GM12878 (cell line): ENCODE data around the gene SOX11. TPM values are rescaled to one million over a fixed set of nuclear protein-coding genes. Genes with fewer than 3 reads are reported as not detected.

Experiments
- ATAC-seq: fragments of 200-7000 bp; cut with Tn5 transposase; 3 replicates; pipeline ENCODE4 v1.9.1; 2020; ENCODE audit warnings: mild to moderate bottlenecking, moderate library complexity
- BruUV-seq: library from RNA; stranded (reverse); fragments of 400-500 nt; replicated peaks from 2 replicates; lab custom pipeline; 2021; lab: Mats Ljungman, UMichigan
- CTCF ChIA-PET: fragments of 300-600 bp; sonication (Branson Sonifier 250); formaldehyde crosslinking; extraction: SDS; loops from one replicate; lab custom pipeline; 2021; ENCODE audit warnings: inconsistent platforms; lab: Yijun Ruan, JAX
- POLR2A ChIA-PET: fragments of 350-600 bp; formaldehyde crosslinking; extraction: SDS; loops from one replicate; lab custom pipeline; 2021; ENCODE audit warnings: inconsistent platforms; lab: Charles Lee
- RAD21 ChIA-PET: fragments of 300-600 bp; sonication (Branson Sonifier 250); formaldehyde crosslinking; loops from one replicate; lab custom pipeline; 2023; ENCODE audit warnings: antibody characterized with exemption; ENCODE audit not compliant: unreplicated experiment; lab: Charles Lee
- SMC1A ChIA-PET: fragments of 300-600 bp; sonication (Branson Sonifier 250); formaldehyde crosslinking; loops from one replicate; lab custom pipeline; 2023; ENCODE audit not compliant: unreplicated experiment, uncharacterized antibody; lab: Charles Lee
- DNase-seq: peaks from one replicate; pipeline ENCODE4 v3.0.0-alpha.2; 2011; ENCODE audit warnings: low read depth, low spot score
- FAIRE-seq: peaks from 3 replicates; lab custom pipeline; 2011; peaks lifted over from hg19 to GRCh38; lab: Jason Lieb, UNC
- H2AFZ ChIP-seq: 2 replicates; pipeline ENCODE4 v1.6.0; 2011; ENCODE audit warnings: low read depth, low read length, control low read depth; ENCODE audit not compliant: control insufficient read depth
- H3K27ac ChIP-seq: 2 replicates; pipeline ENCODE4 v1.5.1; 2011; ENCODE audit warnings: control low read depth; ENCODE audit not compliant: control insufficient read depth, insufficient read depth
- H3K27me3 ChIP-seq, 2 experiments: replicated peaks in 1 of 2; 2 replicates each; pipeline versions ENCODE4 v1.6.0 to v1.6.1; 2011; ENCODE audit warnings: low read length in 1 of 2; ENCODE audit not compliant: control insufficient read depth in 2 of 2, insufficient read depth in 2 of 2
- H3K36me3 ChIP-seq, 2 experiments: 2 replicates each; pipeline ENCODE4 v1.5.1; 2011; ENCODE audit warnings: low read length in 1 of 2; ENCODE audit not compliant: control insufficient read depth in 2 of 2, insufficient read depth in 2 of 2
- H3K4me1 ChIP-seq: 2 replicates; pipeline ENCODE4 v1.6.1; 2011; ENCODE audit warnings: mild to moderate bottlenecking, low read length, moderate library complexity, mixed read lengths; ENCODE audit not compliant: control insufficient read depth, insufficient read depth
- H3K4me2 ChIP-seq: 2 replicates; pipeline ENCODE4 v1.6.0; 2011; ENCODE audit warnings: control low read depth; ENCODE audit not compliant: control insufficient read depth, insufficient read depth
- H3K4me3 ChIP-seq: fragments of 200-600 bp; sonication (generic); 2 replicates; pipeline ENCODE4 v1.5.1; 2016
- H3K79me2 ChIP-seq: 2 replicates; pipeline ENCODE4 v1.6.0; 2011; ENCODE audit warnings: low read length; ENCODE audit not compliant: control insufficient read depth, insufficient read depth
- H3K9ac ChIP-seq: 2 replicates; pipeline ENCODE4 v1.8.0; 2011; ENCODE audit warnings: low read length, control low read depth, mixed read lengths; ENCODE audit not compliant: control insufficient read depth, insufficient read depth
- H3K9me3 ChIP-seq: replicated peaks from 3 replicates; pipeline ENCODE4 v1.5.1; 2011; ENCODE audit warnings: mild to moderate bottlenecking, low read length; ENCODE audit not compliant: control insufficient read depth, insufficient read depth
- H4K20me1 ChIP-seq: 2 replicates; pipeline ENCODE4 v1.6.0; 2011; ENCODE audit not compliant: control insufficient read depth, insufficient read depth
- EED ChIP-seq: sonication (generic); IDR thresholded peaks from 2 replicates; pipeline ENCODE4 v1.6.1; 2016; ENCODE audit warnings: antibody characterized with exemption, low read depth
- FOXK2 ChIP-seq: fragments of 450-650 bp; IDR thresholded peaks from 2 replicates; pipeline ENCODE4 v1.6.1; 2017; ENCODE audit warnings: mild to moderate bottlenecking, moderate library complexity
- HCFC1 ChIP-seq: fragments of 150-350 bp; IDR thresholded peaks from 2 replicates; pipeline ENCODE4 v1.6.1; 2014; ENCODE audit warnings: low read length
- HDAC2 ChIP-seq: fragments of 200-600 bp; sonication (generic); IDR thresholded peaks from 2 replicates; pipeline ENCODE4 v1.6.1; 2017
- NFXL1 ChIP-seq: fragments of 450-650 bp; IDR thresholded peaks from 2 replicates; pipeline ENCODE4 v1.6.1; 2017; ENCODE audit warnings: antibody characterized with exemption, mild to moderate bottlenecking, borderline replicate concordance
- POLR2A ChIP-seq: IDR thresholded peaks from 2 replicates; pipeline ENCODE4 v1.6.1; 2011; ENCODE audit warnings: low read depth, mild to moderate bottlenecking, low read length
- RBBP5 ChIP-seq: fragments of 200-600 bp; sonication (generic); conservative IDR thresholded peaks from 2 replicates; pipeline ENCODE4 v1.6.1; 2016
- RELA ChIP-seq: fragments of 450-650 bp; IDR thresholded peaks from 2 replicates; pipeline ENCODE4 v1.8.0; 2014; ENCODE audit warnings: borderline replicate concordance; ENCODE audit not compliant: partially characterized antibody
- SMC3 ChIP-seq: IDR thresholded peaks from 2 replicates; pipeline ENCODE4 v1.6.1; 2011; ENCODE audit warnings: low read length, improper control_type of control experiment, borderline replicate concordance
- ZNF622 ChIP-seq: fragments of 450-650 bp; IDR thresholded peaks from 2 replicates; pipeline ENCODE4 v1.6.1; 2017; ENCODE audit warnings: mild to moderate bottlenecking, inconsistent platforms
- WGBS: methylation state at CpG from one replicate; pipeline ENCODE4 v1.1.6; 2016; ENCODE audit warnings: low lambda C conversion rate; ENCODE audit not compliant: insufficient replicate concordance, insufficient coverage; ENCODE audit errors: missing lambda C conversion rate; 5-methylcytosine and 5-hydroxymethylcytosine counted together
- in situ Hi-C: fragments of 300-500 bp; cut with MboI; formaldehyde crosslinking; loops from 9 replicates; pipeline ENCODE4 v1.14.3; 2018; ENCODE audit warnings: mixed read lengths
- intact Hi-C: fragments of 100-400 bp; cut with micrococcal nuclease; formaldehyde crosslinking; loops from one replicate; pipeline ENCODE4 v1.14.2; 2022; ENCODE audit not compliant: unreplicated experiment
- polyA plus RNA-seq, 11 experiments: library from polyadenylated mRNA; depleted of rRNA in 4 of 11; unstranded in 6 of 11; stranded (reverse) in 5 of 11; fragments of >200 nt; fragmentation: Nextera tagmentation in 4 of 11; fragmentation: Illumina TruSeq in 1 of 11; extraction: Ambion mirVana in 4 of 11; extraction: Trizol in 1 of 11; gene quantifications; 1 replicate in 1 of 11; 2 replicates in 10 of 11; pipeline versions ENCODE4 v1.2.1 to v1.2.3, GENCODE V29; 2011 to 2016; ENCODE audit warnings: inconsistent platforms in 2 of 11, missing spikeins in 2 of 11, low read depth in 1 of 11
- total RNA-seq, 4 experiments: library from RNA; depleted of rRNA in 3 of 4; stranded (reverse); fragments of >200 nt in 3 of 4; fragmentation: Illumina TruSeq in 1 of 4; extraction: Trizol in 1 of 4; gene quantifications; 2 replicates each; pipeline versions ENCODE4 v1.2.1 to v1.2.3, GENCODE V29; 2013 to 2021
- TF ChIP-seq, protein P1 (sequence below): fragments of 150-350 bp; IDR thresholded peaks from 2 replicates; pipeline ENCODE4 v1.6.1; 2014; ENCODE audit warnings: mild to moderate bottlenecking, low read depth, low read length

The SOX11 gene
- total and polyA plus RNA-seq, 10 of the 15 experiments (the other 5 are each of a cell fraction or from before 2014, with no cell fraction given) = 0.03 to 0.04 (median 0.03) TPM; not detected in 7

GRCh38 chr2:5672749-5673144 lies 19.4 kb upstream of the SOX11 start:
- BruUV-seq = no TSS peak
- RAD21 ChIA-PET = no interaction called here
- CTCF ChIA-PET = no interaction called here
- no peak for DNase-seq
- no peak for ATAC-seq
- Histone ChIP-seq H3K79me2 (no peaks in the 10 kb centered on the region), H3K9me3 (no peaks in the 10 kb centered on the region), H3K27me3 (no peaks in the 10 kb centered on the region), H3K4me2 (no peak overlapping the region), H2AFZ (no peak overlapping the region), H3K9ac (no peak overlapping the region), H3K4me3 (no peak overlapping the region), H3K4me1 (no peaks in the 10 kb centered on the region), H3K27ac (no peak overlapping the region), H4K20me1 (no peaks in the 10 kb centered on the region), H3K36me3 (no peaks in the 10 kb centered on the region)
- FAIRE-seq = no peak
- intact Hi-C loops (no loop called here), in situ Hi-C loops (no loop called here)
- SMC1A ChIA-PET = no interaction called here
- TF ChIP-seq HCFC1 = no peak
- no peak for TF ChIP-seq ZNF622
- TF ChIP-seq, protein P1, sequence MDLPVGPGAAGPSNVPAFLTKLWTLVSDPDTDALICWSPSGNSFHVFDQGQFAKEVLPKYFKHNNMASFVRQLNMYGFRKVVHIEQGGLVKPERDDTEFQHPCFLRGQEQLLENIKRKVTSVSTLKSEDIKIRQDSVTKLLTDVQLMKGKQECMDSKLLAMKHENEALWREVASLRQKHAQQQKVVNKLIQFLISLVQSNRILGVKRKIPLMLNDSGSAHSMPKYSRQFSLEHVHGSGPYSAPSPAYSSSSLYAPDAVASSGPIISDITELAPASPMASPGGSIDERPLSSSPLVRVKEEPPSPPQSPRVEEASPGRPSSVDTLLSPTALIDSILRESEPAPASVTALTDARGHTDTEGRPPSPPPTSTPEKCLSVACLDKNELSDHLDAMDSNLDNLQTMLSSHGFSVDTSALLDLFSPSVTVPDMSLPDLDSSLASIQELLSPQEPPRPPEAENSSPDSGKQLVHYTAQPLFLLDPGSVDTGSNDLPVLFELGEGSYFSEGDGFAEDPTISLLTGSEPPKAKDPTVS = no peak
- TF ChIP-seq EED = no peak
- TF ChIP-seq HDAC2 = no peak
- no peak for TF ChIP-seq RELA
- no peak for TF ChIP-seq SMC3
- no peak for TF ChIP-seq RBBP5
- TF ChIP-seq NFXL1 = no peak
- TF ChIP-seq FOXK2 = no peak
- no peak for TF ChIP-seq POLR2A
- POLR2A ChIA-PET = no interaction called here
- 50% methylated on average over 15 of the region's 15 CpGs for WGBS
